ENCODE measurements around the gene MIB2.

Gene MIB2

DNA sequence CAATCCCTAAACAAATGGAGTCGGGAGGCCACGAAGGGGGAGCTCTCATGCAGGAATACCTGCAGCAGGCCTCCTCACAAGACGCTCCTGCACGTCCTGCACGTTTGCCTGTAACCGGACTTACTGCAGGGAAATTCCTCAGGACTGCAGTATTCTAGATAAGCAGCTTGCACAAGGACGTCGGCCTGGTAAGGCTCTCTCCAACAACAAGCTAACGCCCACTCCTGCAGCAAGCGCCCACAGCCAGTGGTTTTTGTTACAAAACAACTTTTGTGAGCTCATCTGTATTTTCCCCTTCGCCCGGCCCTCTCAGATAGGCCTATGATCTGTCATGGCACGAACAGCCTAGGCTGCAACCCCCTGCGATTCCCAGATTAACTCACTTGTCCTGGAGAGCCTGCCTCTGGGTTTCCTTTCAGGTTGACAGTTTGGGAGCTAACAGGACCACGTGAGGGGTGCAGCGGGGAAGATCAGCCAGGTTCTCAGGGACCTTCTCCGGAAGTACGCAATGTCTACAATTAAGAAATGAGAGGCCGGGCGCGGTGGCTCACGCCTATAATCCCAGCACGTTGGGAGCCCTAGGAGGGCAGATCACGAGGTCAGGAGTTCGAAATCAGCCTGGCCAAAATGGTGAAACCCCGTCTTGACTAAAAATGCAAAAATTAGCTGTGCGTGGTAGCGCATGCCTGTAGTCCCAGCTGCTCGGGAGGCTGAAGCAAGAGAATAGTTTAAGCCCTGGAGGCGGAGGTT, 921 bp upstream of the MIB2 start:
- no peak for TF ChIP-seq POU2F2 (IDR thresholded peaks at IDR 0.05; ENCODE audit: low read depth, low read length)
- TF ChIP-seq POLR2A (IDR thresholded peaks at IDR 0.05; ENCODE audit: low read depth, low read length), result no peak
- TF ChIP-seq POLR2AphosphoS5 (IDR thresholded peaks at IDR 0.05; ENCODE audit: low read depth, low read length), result no peak
- no peak for TF ChIP-seq SPI1 (IDR thresholded peaks at IDR 0.05; ENCODE audit: low read depth, low read length)
- no peak for TF ChIP-seq PAX5 (IDR thresholded peaks at IDR 0.05; ENCODE audit: insufficient read depth, low read length, severe bottlenecking)
- TF ChIP-seq TAF1 (IDR thresholded peaks at IDR 0.05; ENCODE audit: low read depth, low read length), result no peak
- FAIRE-seq (peak; percentile 51), DNase-seq (ENCODE audit: insufficient read length, low spot score) (no peak)

DNA sequence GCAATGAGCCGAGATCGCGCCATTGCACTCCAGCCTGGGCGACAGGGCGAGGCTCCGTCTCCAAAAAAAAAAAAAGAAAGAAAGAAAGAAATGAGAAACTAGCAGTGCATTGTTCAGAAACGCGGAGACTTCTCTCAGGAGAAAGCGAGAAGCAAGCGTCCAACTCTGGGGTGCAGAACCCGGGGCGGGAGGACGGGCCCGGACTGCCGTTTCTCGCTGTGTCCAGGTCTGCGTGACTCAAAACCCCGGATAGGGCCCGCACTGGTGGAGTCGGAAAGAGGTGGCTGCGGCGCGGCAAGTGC, 395 bp upstream of the MIB2 start:
- DNase-seq (ENCODE audit: insufficient read length, low spot score) (no peak), FAIRE-seq (no peak)
- TF ChIP-seq POLR2AphosphoS5 (IDR thresholded peaks at IDR 0.05; ENCODE audit: low read depth, low read length) (no peak), POLR2A (IDR thresholded peaks at IDR 0.05; ENCODE audit: low read depth, low read length) (no peak), SPI1 (IDR thresholded peaks at IDR 0.05; ENCODE audit: low read depth, low read length) (no peak), TAF1 (IDR thresholded peaks at IDR 0.05; ENCODE audit: low read depth, low read length) (no peak; the same call in 1 of the 2 replicates), POU2F2 (IDR thresholded peaks at IDR 0.05; ENCODE audit: low read depth, low read length) (no peak), PAX5 (IDR thresholded peaks at IDR 0.05; ENCODE audit: insufficient read depth, low read length, severe bottlenecking) (no peak)

GRCh38 chr1:1616045-1616790, 918 bp downstream of the MIB2 start:
- FAIRE-seq, result peak; percentile 58
- DNase-seq (ENCODE audit: insufficient read length, low spot score), result peak; percentile 72
- TF ChIP-seq POU2F2 (IDR thresholded peaks at IDR 0.05; ENCODE audit: low read depth, low read length) (no peak), PAX5 (IDR thresholded peaks at IDR 0.05; ENCODE audit: insufficient read depth, low read length, severe bottlenecking) (no peak), POLR2A (IDR thresholded peaks at IDR 0.05; ENCODE audit: low read depth, low read length) (no peak), POLR2AphosphoS5 (IDR thresholded peaks at IDR 0.05; ENCODE audit: low read depth, low read length) (no peak), TAF1 (IDR thresholded peaks at IDR 0.05; ENCODE audit: low read depth, low read length) (no peak), SPI1 (IDR thresholded peaks at IDR 0.05; ENCODE audit: low read depth, low read length) (no peak)

DNA sequence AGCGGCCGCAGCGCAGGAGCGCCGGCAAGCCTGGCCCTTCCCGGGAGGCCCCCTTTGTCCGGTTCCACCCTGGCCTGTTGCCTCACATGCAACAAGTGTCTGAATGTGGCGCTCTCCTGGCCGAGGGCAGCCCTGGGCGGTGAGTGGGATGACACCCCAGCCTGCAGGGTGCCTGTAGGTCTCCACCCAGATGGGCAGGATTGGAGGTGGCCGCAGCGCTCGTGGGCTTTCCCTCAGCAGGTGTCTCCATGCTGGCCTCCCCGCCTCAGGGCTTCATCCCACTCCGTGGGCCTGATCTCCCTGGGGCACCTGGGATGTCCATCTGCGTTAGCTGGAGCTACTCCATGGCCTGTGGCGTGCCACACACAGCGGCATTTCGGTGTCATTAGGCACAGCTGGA, 1.5 kb downstream of the MIB2 start:
- FAIRE-seq, result no peak
- TF ChIP-seq SPI1 (IDR thresholded peaks at IDR 0.05; ENCODE audit: low read depth, low read length), result no peak
- TF ChIP-seq TAF1 (IDR thresholded peaks at IDR 0.05; ENCODE audit: low read depth, low read length), result no peak
- no peak for TF ChIP-seq PAX5 (IDR thresholded peaks at IDR 0.05; ENCODE audit: insufficient read depth, low read length, severe bottlenecking)
- no peak for TF ChIP-seq POLR2AphosphoS5 (IDR thresholded peaks at IDR 0.05; ENCODE audit: low read depth, low read length)
- no peak for TF ChIP-seq POU2F2 (IDR thresholded peaks at IDR 0.05; ENCODE audit: low read depth, low read length)
- TF ChIP-seq POLR2A (IDR thresholded peaks at IDR 0.05; ENCODE audit: low read depth, low read length), result no peak
- no peak for DNase-seq (ENCODE audit: insufficient read length, low spot score)

DNA sequence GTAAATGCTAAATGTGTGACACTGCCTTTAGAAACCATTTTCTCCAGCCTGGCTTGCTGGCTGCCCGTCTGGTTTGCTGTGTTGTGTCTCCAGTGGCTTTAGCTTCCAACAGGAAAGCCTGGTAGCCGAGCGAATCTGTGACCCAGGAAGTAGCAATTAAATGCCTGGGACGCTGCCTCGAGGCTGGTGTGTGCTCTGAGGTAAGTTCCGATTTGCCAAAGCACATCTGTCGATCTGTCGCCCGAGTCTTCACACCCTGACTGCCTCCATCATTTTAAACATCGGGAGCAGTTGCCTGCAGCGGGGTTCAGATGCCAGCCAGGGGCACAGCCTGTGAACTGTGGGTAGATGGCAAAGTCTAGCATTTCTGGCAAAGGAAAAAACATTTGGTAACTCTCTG, 2.2 kb downstream of the MIB2 start:
- no peak for TF ChIP-seq PAX5 (IDR thresholded peaks at IDR 0.05; ENCODE audit: insufficient read depth, low read length, severe bottlenecking)
- no peak for FAIRE-seq

GRCh38 chr1:1617925-1618324, 2.6 kb downstream of the MIB2 start:
- FAIRE-seq (no peak), DNase-seq (ENCODE audit: insufficient read length, low spot score) (no peak)
- TF ChIP-seq SPI1 (IDR thresholded peaks at IDR 0.05; ENCODE audit: low read depth, low read length) (no peak), POLR2A (IDR thresholded peaks at IDR 0.05; ENCODE audit: low read depth, low read length) (no peak), POU2F2 (IDR thresholded peaks at IDR 0.05; ENCODE audit: low read depth, low read length) (no peak), POLR2AphosphoS5 (IDR thresholded peaks at IDR 0.05; ENCODE audit: low read depth, low read length) (no peak), PAX5 (IDR thresholded peaks at IDR 0.05; ENCODE audit: insufficient read depth, low read length, severe bottlenecking) (no peak), TAF1 (IDR thresholded peaks at IDR 0.05; ENCODE audit: low read depth, low read length) (no peak)

More for the DNA sequence above, 2.2 kb downstream of the MIB2 start:
- DNase-seq (ENCODE audit: insufficient read length, low spot score), result no peak

DNA sequence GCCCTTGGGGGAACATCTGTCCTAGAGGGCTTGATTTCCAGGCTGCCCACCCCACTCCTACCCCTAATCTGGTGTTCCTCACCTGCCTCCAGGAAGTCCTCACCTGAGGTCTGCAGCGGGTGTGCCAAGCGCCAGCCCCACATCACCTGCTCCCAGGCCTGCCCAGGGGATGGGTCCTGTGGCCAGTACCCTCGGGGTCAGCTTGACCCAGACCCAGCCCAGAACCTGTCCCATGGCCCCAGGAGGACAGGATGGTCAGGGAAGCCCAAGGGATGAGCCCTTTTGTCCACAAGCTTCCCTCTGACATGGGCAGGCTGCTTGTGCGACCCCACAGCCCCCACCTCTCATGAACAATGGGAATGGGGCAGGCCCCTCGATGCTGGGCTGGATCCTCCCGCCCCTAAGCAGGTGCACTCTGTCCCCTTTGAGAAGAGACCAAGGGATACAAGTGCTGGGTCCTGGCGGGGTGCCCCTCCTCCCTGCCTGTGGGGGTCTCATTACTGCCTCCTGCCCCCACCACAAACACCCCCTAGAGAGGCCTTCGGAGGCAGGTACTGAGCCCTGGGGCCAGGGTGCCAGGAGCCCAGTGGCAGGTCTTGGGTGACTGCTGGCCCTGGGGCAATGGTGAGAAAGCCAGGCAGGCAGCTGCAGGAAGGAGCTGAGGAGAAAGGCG, 3.2 kb downstream of the MIB2 start:
- no peak for FAIRE-seq
- no peak for TF ChIP-seq POLR2A (IDR thresholded peaks at IDR 0.05; ENCODE audit: low read depth, low read length)
- no peak for TF ChIP-seq TAF1 (IDR thresholded peaks at IDR 0.05; ENCODE audit: low read depth, low read length)
- TF ChIP-seq SPI1 (IDR thresholded peaks at IDR 0.05; ENCODE audit: low read depth, low read length), result no peak
- no peak for TF ChIP-seq POLR2AphosphoS5 (IDR thresholded peaks at IDR 0.05; ENCODE audit: low read depth, low read length)
- no peak for TF ChIP-seq POU2F2 (IDR thresholded peaks at IDR 0.05; ENCODE audit: low read depth, low read length)
- no peak for DNase-seq (ENCODE audit: insufficient read length, low spot score)

DNA sequence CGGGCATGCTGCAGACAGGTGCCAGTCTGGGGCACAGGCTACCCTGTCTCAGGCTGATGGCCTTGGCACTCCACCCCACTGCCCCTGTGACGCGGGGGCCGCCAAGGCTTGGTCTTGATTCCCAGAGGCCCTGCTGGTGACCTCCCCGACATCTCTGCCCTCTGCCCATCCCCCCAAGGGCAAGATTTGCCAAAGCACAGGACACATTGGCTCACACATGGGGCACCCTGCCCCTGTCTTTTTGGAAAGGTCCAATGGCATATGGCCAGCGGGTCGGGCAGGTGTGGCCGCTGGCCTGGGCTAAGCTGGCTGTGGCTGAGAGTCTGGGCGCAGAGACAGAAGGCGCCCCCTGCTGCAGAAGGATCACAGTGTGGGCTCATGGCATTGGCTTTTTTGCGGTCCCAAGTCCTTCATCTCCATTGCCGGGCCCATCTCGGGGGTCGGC, 4.6 kb downstream of the MIB2 start:
- TF ChIP-seq SPI1 (IDR thresholded peaks at IDR 0.05; ENCODE audit: low read depth, low read length) (no peak), TAF1 (IDR thresholded peaks at IDR 0.05; ENCODE audit: low read depth, low read length) (no peak), PAX5 (IDR thresholded peaks at IDR 0.05; ENCODE audit: insufficient read depth, low read length, severe bottlenecking) (no peak), POU2F2 (IDR thresholded peaks at IDR 0.05; ENCODE audit: low read depth, low read length) (no peak), POLR2A (IDR thresholded peaks at IDR 0.05; ENCODE audit: low read depth, low read length) (no peak), POLR2AphosphoS5 (IDR thresholded peaks at IDR 0.05; ENCODE audit: low read depth, low read length) (no peak)
- FAIRE-seq (no peak), DNase-seq (ENCODE audit: insufficient read length, low spot score) (no peak)

DNA sequence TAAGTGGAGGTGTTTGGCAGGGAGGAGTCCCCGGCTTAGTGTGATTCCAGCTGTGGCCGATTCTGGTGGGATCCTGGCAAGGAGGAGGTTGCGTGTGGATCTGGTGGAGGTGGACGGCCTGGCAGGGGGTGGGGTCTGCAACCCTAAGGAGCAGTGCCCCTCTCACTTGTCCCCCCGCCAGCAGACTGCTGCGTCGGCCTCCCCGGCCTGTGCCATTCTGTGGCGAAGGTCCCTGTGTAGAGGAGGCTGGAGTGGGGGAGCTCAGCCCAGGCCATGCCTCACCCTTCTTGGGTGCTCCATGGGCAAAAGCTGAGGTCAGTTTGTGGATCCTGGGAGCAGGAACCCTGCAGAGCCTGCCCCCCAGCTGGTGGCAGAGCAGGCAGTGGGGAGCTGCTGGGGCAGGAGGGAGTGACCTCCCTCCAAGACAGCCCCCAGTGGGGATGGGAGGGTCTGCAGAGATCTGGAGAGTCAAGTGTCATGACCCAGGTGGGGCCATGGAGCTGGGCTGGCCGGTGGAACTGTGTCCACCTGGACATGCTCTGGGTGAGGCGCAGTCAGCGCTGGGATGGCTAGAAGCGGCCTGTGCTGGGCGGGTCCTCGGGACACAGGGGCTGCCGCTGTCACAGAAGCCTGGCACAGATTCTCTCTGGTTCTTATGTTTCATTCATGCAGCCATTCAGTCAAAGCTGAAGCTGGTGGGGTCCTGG, 5.3 kb downstream of the MIB2 start:
- FAIRE-seq (no peak), DNase-seq (ENCODE audit: insufficient read length, low spot score) (no peak)
- TF ChIP-seq PAX5 (IDR thresholded peaks at IDR 0.05; ENCODE audit: insufficient read depth, low read length, severe bottlenecking) (no peak), SPI1 (IDR thresholded peaks at IDR 0.05; ENCODE audit: low read depth, low read length) (no peak), POLR2AphosphoS5 (IDR thresholded peaks at IDR 0.05; ENCODE audit: low read depth, low read length) (no peak), POLR2A (IDR thresholded peaks at IDR 0.05; ENCODE audit: low read depth, low read length) (no peak), POU2F2 (IDR thresholded peaks at IDR 0.05; ENCODE audit: low read depth, low read length) (no peak), TAF1 (IDR thresholded peaks at IDR 0.05; ENCODE audit: low read depth, low read length) (no peak)

All from GM12891 (cell line).